Activated CD4-positive, alpha-beta T cell treated with anti-CD3 and anti-CD28 coated beads, Interleukin-2, Interleukin-6, amounts not matched to agents 100 ng/mL and 50 ng/mL, durations not matched to agents 16 hours and 8 hours (primary cell): ENCODE measurements around the gene ALPL.
"Not testable (repeated sequence)": the region's sequence is repeated elsewhere in the genome, so short reads cannot be mapped to it uniquely, and the experiment has no call there.

ENCODE experiments used
- DNase-seq: peaks from one replicate; pipeline ENCODE4 v3.0.0-alpha.2; 2020

ALPL gene

DNA sequence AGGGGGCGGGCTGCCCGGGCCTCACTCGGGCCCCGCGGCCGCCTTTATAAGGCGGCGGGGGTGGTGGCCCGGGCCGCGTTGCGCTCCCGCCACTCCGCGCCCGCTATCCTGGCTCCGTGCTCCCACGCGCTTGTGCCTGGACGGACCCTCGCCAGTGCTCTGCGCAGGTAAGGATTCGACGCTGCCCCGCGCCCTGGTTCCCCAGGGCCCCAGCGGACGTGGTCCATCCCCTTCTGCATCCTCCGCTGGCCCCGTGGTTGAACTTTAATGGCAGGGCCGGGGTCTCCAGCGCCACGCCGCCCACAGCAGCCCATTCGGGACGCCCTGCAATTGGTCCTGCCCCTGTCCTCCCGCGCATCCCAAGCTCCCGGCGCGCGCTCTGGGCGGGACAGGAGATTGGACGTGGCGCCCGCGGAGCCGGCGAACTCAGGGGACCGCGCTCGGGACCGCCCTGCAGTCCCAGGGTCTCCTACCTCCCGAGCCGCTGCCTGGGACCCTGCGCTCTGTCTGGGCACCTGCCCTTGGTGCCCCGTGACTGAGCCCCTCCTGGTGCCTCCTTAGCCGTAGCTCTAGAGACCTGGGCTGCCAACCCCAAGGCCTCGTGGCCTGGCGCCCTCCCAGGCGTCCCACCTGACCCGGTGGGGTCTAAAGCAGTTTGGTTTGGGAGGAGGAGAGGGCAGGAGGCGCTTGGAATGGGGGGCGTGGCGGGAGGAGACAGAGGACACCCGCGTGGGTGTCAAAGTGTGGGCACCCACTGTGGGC lies at the start of gene ALPL:
Gene ALPL, plus strand, starts transcription at position 73 of the 762 bp plus-strand sequence. CDS start 44,659 bp downstream, outside the sequence.
- no peak for DNase-seq

GRCh38 chr1:21465127-21465526 lies 44.1 kb upstream of the ALPL start:
- DNase-seq, result not testable (repeated sequence)

- DNase-seq, result not testable (repeated sequence)
These were observed 41.3 kb upstream of the ALPL start for GRCh38 chr1:21467946-21468345.

GRCh38 chr1:21468599-21468998 lies 40.6 kb upstream of the ALPL start:
- peak; percentile 33 for DNase-seq

DNA sequence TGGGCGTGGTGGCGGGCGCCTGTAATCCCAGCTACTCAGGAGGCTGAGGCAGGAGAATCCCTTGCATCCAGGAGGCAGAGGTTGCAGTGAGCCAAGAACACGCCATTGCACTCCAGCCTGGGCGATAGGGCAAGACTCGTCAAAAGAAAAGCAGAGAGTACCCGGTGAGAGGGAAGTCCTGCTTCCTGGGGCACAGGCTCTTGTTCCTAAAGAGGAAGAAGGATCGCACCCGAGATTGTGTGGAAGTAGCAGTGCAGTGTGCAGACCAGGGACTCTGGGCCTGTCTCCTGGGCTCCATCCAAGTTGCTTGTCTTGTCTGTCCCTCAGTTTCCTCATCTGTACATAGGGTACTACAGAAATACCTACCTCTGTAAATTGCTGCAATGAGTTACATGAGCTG lies 39.6 kb upstream of the ALPL start:
- DNase-seq, result no peak

DNA sequence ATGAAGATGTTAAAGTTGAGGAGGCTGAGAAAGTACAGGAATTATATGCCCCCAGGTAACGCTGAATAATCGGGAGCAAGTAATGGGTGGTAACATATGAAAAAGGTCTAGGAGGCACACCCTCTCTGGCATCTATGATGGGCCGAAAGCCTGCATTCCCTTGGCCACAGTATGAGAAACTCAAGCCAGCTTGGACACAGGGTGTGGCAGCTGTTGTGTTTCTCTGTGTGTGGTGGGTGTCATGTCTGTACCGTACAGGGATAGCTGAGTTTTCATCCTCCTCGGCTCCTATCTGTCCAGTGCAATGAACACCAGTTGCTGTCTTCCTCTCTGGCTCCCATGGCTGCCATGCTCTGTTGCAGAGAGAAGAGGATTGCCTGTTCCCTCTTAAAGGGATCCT lies 36.4 kb upstream of the ALPL start:
- no peak for DNase-seq

GRCh38 chr1:21478356-21478755 lies 30.9 kb upstream of the ALPL start:
- DNase-seq, result no peak

- DNase-seq, result not testable (repeated sequence)
These were observed 25.3 kb upstream of the ALPL start for GRCh38 chr1:21483881-21484280.

- no peak for DNase-seq
These were observed 20.1 kb upstream of the ALPL start for GRCh38 chr1:21489146-21489545.

- DNase-seq, result peak; percentile 46
These were observed 18.3 kb upstream of the ALPL start for GRCh38 chr1:21490774-21491487.

GRCh38 chr1:21491488-21492355 lies 17.5 kb upstream of the ALPL start:
- no peak for DNase-seq

- no peak for DNase-seq
These were observed 16.9 kb upstream of the ALPL start for GRCh38 chr1:21492356-21492625.

GRCh38 chr1:21494196-21494595 lies 15.0 kb upstream of the ALPL start:
- no peak for DNase-seq

DNA sequence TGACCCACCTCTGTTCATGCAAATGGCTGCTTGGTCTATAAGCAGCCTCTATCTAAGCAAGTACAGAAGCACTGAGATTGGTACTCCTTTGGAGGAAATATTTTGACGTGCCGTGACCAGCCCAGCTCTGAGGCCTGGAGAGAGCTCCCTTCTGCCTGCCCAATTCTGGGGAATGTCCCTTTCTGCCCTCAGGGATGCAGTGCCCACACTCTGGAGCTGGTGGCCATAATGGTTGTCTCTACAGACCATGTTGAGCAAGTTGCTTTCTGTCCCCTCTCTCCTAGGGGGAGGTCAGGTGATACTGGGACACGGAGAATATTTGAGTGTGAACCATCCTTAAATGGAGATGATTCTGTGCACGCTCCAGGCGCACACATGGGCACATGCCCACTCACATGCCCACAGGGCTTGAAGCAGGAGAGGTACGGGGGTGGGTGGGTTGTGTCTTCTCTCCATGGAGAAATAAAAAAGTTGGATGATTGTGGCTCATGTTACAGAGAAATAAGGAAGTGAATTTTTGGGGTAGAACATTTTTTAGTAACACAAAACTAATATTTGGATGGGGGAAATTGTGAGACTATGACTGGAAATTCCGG lies 13.9 kb upstream of the ALPL start:
- no peak for DNase-seq

GRCh38 chr1:21496063-21496462 lies 13.2 kb upstream of the ALPL start:
- DNase-seq, result no peak

DNA sequence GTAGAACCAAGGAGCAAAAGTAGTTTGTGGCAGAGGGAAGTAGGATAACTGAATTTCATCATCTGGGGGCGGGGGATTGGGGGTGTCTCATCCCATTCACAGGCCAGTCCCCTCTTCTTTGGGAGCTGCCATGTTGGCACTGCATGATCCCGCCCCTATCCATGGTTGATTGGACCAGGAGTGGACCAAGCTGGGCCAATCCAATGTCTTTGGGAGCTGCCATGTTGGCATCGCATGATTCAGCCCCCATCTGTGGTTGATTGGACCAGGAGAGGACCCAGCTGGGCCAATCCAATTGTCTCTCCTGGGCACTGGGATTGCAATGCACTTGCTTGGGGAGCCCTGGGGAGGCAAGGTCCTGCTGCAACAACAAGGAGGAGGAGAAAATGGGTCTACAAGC lies 12.3 kb upstream of the ALPL start:
- no peak for DNase-seq

- no peak for DNase-seq
These were observed 11.7 kb upstream of the ALPL start for GRCh38 chr1:21497466-21498061.

GRCh38 chr1:21499283-21499950 lies 9.8 kb upstream of the ALPL start:
- no peak for DNase-seq

- DNase-seq, result no peak
These were observed 5.4 kb upstream of the ALPL start for GRCh38 chr1:21503706-21504377.

DNA sequence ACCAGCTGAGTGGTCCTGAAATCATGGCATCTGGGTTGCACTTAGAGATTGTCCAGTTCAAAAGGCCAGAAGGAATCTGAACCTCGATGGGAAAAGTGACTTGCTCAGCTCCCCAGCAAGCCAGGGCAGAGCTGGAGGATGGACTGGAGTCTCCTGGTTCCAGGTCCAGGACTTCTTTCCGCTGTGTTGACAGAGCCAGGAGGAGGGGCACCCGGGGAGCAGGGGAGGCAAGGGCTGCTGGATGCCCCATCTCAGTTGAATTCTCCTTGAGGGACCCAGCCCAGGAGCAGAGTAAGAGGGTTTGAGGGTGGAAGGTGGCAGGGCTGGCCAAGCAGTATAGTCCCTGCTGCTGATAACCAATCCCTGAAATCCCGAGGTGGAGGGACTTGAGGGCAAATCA lies 2.4 kb upstream of the ALPL start:
- DNase-seq, result no peak

DNA sequence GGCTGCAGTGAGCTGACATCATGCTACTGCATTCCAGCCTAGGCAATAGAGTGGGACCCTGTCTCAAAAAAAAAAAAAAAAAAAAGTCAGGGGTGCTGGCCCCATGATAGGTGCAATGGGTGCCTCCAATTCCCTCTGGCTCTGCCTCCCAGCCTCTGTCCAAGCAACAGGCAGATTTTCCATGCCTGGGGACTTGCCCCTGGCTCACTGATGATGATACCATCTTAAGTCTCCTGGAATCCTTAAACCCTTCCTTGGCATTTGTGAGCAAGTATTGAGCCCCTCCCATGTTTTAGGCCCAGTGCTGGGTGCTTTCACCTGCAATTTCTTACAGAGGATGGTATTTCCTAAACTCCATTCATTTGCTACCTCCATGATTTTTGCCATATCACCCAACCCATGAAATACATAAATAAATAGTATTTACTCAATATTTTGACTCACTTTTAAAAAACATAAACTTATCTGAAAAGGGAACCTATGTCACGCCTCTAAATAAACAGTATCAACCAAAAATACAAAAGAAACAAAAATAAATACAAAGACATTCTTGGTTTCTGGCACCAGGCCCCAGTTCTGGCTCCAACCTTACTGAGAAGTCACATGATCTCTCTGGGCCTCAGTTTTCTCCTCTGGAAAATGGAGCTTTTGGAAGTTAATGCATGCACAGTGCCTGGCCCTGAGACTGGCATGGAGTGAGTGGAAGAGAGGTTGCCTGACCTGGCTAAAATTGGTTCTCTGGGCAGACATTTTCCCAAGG lies 1.5 kb upstream of the ALPL start:
- DNase-seq, result no peak
